HepG2 (cell line): ENCODE results near the gene PSMA2. TPM values are rescaled to one million over a fixed set of nuclear protein-coding genes. Genes with fewer than 3 reads are reported as not detected.

Experiments
- ARNT ChIP-seq: fragments of 450-650 bp; IDR thresholded peaks from 2 replicates; pipeline ENCODE4 v1.6.1; 2017
- BRF2 ChIP-seq: sonication (generic); formaldehyde crosslinking; IDR thresholded peaks from 2 replicates; pipeline ENCODE4 v1.8.1; 2022; ENCODE audit warnings: mild to moderate bottlenecking, missing genetic modification reagents
- CBX5 ChIP-seq: sonication (generic); formaldehyde crosslinking; IDR thresholded peaks from 2 replicates; pipeline ENCODE4 v1.4.0; 2020; ENCODE audit warnings: missing genetic modification reagents, borderline replicate concordance
- EED ChIP-seq: sonication (generic); formaldehyde crosslinking; IDR thresholded peaks from 2 replicates; pipeline ENCODE4 v1.5.0; 2020; ENCODE audit warnings: mild to moderate bottlenecking, missing genetic modification reagents
- GATA4 ChIP-seq: sonication (generic); IDR thresholded peaks from 2 replicates; pipeline ENCODE4 v1.6.1; 2016; ENCODE audit warnings: antibody characterized with exemption, low read depth, borderline replicate concordance
- GTF2F1 ChIP-seq: fragments of 150-350 bp; IDR thresholded peaks from 2 replicates; pipeline ENCODE4 v1.6.1; 2014; ENCODE audit warnings: low read length
- HCFC1 ChIP-seq: fragments of 150-350 bp; IDR thresholded peaks from 2 replicates; pipeline ENCODE4 v1.6.1; 2014; ENCODE audit warnings: low read depth, low read length
- MBNL3 ChIP-seq: fragments of 250-450 bp; sonication (Bioruptor Pico); conservative IDR thresholded peaks from 2 replicates; pipeline ENCODE4 v1.8.0; 2022; ENCODE audit warnings: mild to moderate bottlenecking, inconsistent platforms
- NCOR1 ChIP-seq: fragments of 200-600 bp; sonication (generic); IDR thresholded peaks from 2 replicates; pipeline ENCODE4 v1.7.0; 2017; ENCODE audit warnings: antibody characterized with exemption, low read length, borderline replicate concordance
- RXRA ChIP-seq: sonication (generic); formaldehyde crosslinking; IDR thresholded peaks from 2 replicates; pipeline ENCODE4 v1.5.1; 2020; ENCODE audit warnings: missing genetic modification reagents
- ZBTB33 ChIP-seq: sonication (generic); formaldehyde crosslinking; IDR thresholded peaks from 2 replicates; pipeline ENCODE4 v1.4.0; 2020; ENCODE audit warnings: missing genetic modification reagents
- ZNF207 ChIP-seq: fragments of 450-650 bp; IDR thresholded peaks from 2 replicates; pipeline ENCODE4 v1.6.1; 2016; ENCODE audit warnings: antibody characterized with exemption, borderline replicate concordance
- ZNF232 ChIP-seq: sonication (generic); formaldehyde crosslinking; IDR thresholded peaks from 2 replicates; pipeline ENCODE4 v1.4.0; 2020; ENCODE audit warnings: missing genetic modification reagents, borderline replicate concordance
- ZNF558 ChIP-seq: sonication (generic); formaldehyde crosslinking; IDR thresholded peaks from 2 replicates; pipeline ENCODE4 v1.9.0; 2022; ENCODE audit warnings: mild to moderate bottlenecking, missing genetic modification reagents, borderline replicate concordance
- ZNF678 ChIP-seq: sonication (generic); formaldehyde crosslinking; IDR thresholded peaks from 2 replicates; pipeline ENCODE4 v1.4.0; 2020; ENCODE audit warnings: mild to moderate bottlenecking, missing genetic modification reagents
- ZSCAN9 ChIP-seq: IDR thresholded peaks from 2 replicates; pipeline ENCODE4 v1.6.1; 2016; ENCODE audit warnings: borderline replicate concordance
- polyA plus RNA-seq, 8 experiments: library from polyadenylated mRNA; depleted of rRNA in 3 of 8; stranded (reverse) in 7 of 8; unstranded in 1 of 8; fragments of >200 nt; fragmentation: Illumina TruSeq in 4 of 8; extraction: Trizol in 4 of 8; gene quantifications; 2 replicates each; pipeline versions ENCODE4 v1.2.1 to v1.2.3, GENCODE V29; 2011 to 2016; ENCODE audit warnings: low read depth in 4 of 8, missing spikeins in 1 of 8, mixed read lengths in 1 of 8; ENCODE audit not compliant: insufficient read depth in 1 of 8
- total RNA-seq, 5 experiments: library from RNA; depleted of rRNA; stranded (reverse); fragments of >200 nt; fragmentation: Illumina TruSeq; extraction: Trizol; gene quantifications; 2 replicates each; pipeline ENCODE4 v1.2.3, GENCODE V29; 2016; ENCODE audit warnings: low read depth in 1 of 5
- TF ChIP-seq, protein P1 (sequence below): sonication (generic); formaldehyde crosslinking; IDR thresholded peaks from 2 replicates; pipeline ENCODE4 v1.5.1; 2020; ENCODE audit warnings: missing genetic modification reagents, mild to moderate bottlenecking, borderline replicate concordance
- TF ChIP-seq, protein P2 (sequence below): sonication (generic); formaldehyde crosslinking; IDR thresholded peaks from 2 replicates; pipeline ENCODE4 v1.5.0; 2020; ENCODE audit warnings: mild to moderate bottlenecking, missing genetic modification reagents
- TF ChIP-seq, protein P3 (sequence below): sonication (generic); formaldehyde crosslinking; IDR thresholded peaks from 2 replicates; pipeline ENCODE4 v1.5.0; 2020; ENCODE audit warnings: mild to moderate bottlenecking, missing genetic modification reagents

Gene PSMA2
- total and polyA plus RNA-seq, 2 of the 13 experiments (the other 11 are each of a cell fraction or from before 2014, with no cell fraction given), result 125 to 266 TPM

GRCh38 chr7:42931834-42932651 is at the start of gene PSMA2, which contains the start of gene MRPL32 (continued):
- TF ChIP-seq, protein P1, sequence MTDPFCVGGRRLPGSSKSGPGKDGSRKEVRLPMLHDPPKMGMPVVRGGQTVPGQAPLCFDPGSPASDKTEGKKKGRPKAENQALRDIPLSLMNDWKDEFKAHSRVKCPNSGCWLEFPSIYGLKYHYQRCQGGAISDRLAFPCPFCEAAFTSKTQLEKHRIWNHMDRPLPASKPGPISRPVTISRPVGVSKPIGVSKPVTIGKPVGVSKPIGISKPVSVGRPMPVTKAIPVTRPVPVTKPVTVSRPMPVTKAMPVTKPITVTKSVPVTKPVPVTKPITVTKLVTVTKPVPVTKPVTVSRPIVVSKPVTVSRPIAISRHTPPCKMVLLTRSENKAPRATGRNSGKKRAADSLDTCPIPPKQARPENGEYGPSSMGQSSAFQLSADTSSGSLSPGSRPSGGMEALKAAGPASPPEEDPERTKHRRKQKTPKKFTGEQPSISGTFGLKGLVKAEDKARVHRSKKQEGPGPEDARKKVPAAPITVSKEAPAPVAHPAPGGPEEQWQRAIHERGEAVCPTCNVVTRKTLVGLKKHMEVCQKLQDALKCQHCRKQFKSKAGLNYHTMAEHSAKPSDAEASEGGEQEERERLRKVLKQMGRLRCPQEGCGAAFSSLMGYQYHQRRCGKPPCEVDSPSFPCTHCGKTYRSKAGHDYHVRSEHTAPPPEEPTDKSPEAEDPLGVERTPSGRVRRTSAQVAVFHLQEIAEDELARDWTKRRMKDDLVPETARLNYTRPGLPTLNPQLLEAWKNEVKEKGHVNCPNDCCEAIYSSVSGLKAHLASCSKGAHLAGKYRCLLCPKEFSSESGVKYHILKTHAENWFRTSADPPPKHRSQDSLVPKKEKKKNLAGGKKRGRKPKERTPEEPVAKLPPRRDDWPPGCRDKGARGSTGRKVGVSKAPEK (CRISPR knock-in tag), result no peak
- TF ChIP-seq MBNL3 (CRISPR knock-in tag), result no peak
- TF ChIP-seq ZNF232 (CRISPR knock-in tag), result no peak
- peak; percentile 92 for TF ChIP-seq HCFC1
- TF ChIP-seq, protein P2, sequence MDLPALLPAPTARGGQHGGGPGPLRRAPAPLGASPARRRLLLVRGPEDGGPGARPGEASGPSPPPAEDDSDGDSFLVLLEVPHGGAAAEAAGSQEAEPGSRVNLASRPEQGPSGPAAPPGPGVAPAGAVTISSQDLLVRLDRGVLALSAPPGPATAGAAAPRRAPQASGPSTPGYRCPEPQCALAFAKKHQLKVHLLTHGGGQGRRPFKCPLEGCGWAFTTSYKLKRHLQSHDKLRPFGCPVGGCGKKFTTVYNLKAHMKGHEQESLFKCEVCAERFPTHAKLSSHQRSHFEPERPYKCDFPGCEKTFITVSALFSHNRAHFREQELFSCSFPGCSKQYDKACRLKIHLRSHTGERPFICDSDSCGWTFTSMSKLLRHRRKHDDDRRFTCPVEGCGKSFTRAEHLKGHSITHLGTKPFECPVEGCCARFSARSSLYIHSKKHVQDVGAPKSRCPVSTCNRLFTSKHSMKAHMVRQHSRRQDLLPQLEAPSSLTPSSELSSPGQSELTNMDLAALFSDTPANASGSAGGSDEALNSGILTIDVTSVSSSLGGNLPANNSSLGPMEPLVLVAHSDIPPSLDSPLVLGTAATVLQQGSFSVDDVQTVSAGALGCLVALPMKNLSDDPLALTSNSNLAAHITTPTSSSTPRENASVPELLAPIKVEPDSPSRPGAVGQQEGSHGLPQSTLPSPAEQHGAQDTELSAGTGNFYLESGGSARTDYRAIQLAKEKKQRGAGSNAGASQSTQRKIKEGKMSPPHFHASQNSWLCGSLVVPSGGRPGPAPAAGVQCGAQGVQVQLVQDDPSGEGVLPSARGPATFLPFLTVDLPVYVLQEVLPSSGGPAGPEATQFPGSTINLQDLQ (CRISPR knock-in tag), result no peak
- TF ChIP-seq GTF2F1, result no peak
- peak; percentile 52; the same call in 1 of the 2 replicates for TF ChIP-seq ZSCAN9 (CRISPR knock-in tag)
- no peak for TF ChIP-seq ZNF558 (CRISPR knock-in tag)
- peak; percentile 48; the same call in 1 of the 2 replicates for TF ChIP-seq RXRA (CRISPR knock-in tag)
- no peak for TF ChIP-seq ZNF678 (CRISPR knock-in tag)
- no peak; the same call in 1 of the 2 replicates for TF ChIP-seq CBX5 (CRISPR knock-in tag)
- no peak for TF ChIP-seq NCOR1
- no peak for TF ChIP-seq ARNT
- TF ChIP-seq ZNF207, result no peak
- TF ChIP-seq BRF2, result no peak
- no peak for TF ChIP-seq ZBTB33 (CRISPR knock-in tag)
- TF ChIP-seq GATA4, result peak; percentile 64; the same call in 1 of the 2 replicates
- TF ChIP-seq EED (CRISPR knock-in tag), result peak; percentile 89
- TF ChIP-seq, protein P3, sequence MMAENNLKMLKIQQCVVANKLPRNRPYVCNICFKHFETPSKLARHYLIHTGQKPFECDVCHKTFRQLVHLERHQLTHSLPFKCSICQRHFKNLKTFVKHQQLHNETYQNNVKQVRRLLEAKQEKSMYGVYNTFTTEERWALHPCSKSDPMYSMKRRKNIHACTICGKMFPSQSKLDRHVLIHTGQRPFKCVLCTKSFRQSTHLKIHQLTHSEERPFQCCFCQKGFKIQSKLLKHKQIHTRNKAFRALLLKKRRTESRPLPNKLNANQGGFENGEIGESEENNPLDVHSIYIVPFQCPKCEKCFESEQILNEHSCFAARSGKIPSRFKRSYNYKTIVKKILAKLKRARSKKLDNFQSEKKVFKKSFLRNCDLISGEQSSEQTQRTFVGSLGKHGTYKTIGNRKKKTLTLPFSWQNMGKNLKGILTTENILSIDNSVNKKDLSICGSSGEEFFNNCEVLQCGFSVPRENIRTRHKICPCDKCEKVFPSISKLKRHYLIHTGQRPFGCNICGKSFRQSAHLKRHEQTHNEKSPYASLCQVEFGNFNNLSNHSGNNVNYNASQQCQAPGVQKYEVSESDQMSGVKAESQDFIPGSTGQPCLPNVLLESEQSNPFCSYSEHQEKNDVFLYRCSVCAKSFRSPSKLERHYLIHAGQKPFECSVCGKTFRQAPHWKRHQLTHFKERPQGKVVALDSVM (CRISPR knock-in tag), result no peak
